Measurements from ENCODE around the gene PTTG1. TPM values are rescaled to one million over a fixed set of nuclear protein-coding genes. Genes with fewer than 3 reads are reported as not detected.
"Not testable (repeated sequence)": the region's sequence is repeated elsewhere in the genome, so short reads cannot be mapped to it uniquely, and the experiment has no call there.

PTTG1 gene
- total RNA-seq, 4 donors from 2014 or later = 31.7 to 98.9 (median 49.9) TPM

DNA sequence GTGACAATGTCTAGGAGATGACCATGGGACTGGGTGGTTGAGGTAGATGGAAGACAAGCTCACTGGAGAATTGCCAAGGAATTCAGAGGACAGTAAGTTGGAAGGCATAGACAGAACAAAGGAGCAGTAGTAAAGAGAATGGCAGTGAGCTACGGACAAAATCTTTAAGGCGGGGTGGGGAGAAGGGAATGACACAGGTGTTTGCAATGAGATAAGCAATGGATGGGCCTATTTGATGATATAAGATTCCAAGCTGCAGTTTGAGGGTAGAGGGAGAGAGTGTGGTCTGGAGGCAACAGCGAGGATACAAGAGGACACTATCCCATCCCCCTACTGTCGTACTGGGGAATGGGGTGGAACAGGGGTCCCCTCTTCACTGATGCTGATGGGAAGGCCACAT, 14.4 kb downstream of the PTTG1 start:
- H3K27me3 ChIP-seq = no peaks in the 10 kb centered on the region
- TF ChIP-seq POLR2A (IDR thresholded peaks at IDR 0.05) = no peak
- TF ChIP-seq EP300 (IDR thresholded peaks at IDR 0.05) = no peak
- TF ChIP-seq POLR2AphosphoS5 (IDR thresholded peaks at IDR 0.05) = no peak
- TF ChIP-seq, protein P1, sequence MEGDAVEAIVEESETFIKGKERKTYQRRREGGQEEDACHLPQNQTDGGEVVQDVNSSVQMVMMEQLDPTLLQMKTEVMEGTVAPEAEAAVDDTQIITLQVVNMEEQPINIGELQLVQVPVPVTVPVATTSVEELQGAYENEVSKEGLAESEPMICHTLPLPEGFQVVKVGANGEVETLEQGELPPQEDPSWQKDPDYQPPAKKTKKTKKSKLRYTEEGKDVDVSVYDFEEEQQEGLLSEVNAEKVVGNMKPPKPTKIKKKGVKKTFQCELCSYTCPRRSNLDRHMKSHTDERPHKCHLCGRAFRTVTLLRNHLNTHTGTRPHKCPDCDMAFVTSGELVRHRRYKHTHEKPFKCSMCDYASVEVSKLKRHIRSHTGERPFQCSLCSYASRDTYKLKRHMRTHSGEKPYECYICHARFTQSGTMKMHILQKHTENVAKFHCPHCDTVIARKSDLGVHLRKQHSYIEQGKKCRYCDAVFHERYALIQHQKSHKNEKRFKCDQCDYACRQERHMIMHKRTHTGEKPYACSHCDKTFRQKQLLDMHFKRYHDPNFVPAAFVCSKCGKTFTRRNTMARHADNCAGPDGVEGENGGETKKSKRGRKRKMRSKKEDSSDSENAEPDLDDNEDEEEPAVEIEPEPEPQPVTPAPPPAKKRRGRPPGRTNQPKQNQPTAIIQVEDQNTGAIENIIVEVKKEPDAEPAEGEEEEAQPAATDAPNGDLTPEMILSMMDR (IDR thresholded peaks at IDR 0.05) = no peak
- WGBS = 88% methylated on average over 4 of the region's 4 CpGs

DNA sequence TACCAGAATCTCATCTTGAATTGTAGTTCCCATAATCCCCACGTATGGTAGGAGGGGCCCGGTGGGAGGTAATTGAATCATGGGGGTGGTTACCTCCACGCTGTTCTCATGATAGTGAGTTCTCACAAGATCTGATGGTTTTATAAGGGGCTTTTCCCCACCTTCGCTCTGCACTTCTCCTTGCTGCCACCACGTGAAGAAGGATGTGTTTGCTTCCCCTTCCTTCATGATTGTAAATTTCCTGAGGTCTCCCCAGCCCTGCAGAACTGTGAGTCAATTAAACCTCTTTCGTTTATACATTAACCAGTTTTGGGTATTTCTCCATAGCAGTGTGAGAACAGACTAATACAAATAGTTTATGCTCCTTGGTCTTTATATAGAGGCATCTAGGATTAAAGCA, 15.0 kb downstream of the PTTG1 start:
- not testable (repeated sequence) for H3K27me3 ChIP-seq; H3K4me3 ChIP-seq; H3K36me3 ChIP-seq; H3K27ac ChIP-seq; H3K9me3 ChIP-seq; DNase-seq (ENCODE audit: low spot score in 2 of 2)
- peaks cover 15% of the 10 kb centered on the region for H3K4me1 ChIP-seq
- 61% methylated on average over 6 of the region's 6 CpGs for WGBS

More for the DNA sequence above, 14.4 kb downstream of the PTTG1 start:
- Histone ChIP-seq H3K9me3 (no peaks in the 10 kb centered on the region), H3K4me3 (no peak overlapping the region), H3K36me3 (no peaks in the 10 kb centered on the region), H3K4me1 (peaks cover 15% of the 10 kb centered on the region), H3K27ac (no peak overlapping the region)
- no peak for DNase-seq (ENCODE audit: low spot score in 2 of 2)

DNA sequence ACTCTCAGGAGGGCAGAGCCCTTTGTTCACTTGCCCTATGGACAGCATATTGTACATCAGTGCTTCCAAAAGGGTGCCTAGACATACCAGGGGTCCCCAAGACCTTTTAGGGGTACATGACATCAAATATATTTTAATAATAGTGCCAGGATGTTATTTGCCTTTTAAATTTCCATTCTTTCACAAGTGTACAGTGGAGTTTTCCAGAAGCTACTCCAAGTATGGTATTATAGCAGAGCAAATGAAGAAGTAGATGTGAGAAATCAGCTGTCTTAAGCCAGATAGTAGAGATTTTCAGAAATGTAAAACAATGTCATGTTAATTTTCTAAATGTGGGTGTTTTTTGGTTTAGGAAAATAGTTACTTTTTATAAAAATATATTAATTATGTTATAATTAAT, 15.6 kb downstream of the PTTG1 start:
- no peak for DNase-seq (ENCODE audit: low spot score in 2 of 2)
- Histone ChIP-seq H3K36me3 (no peaks in the 10 kb centered on the region), H3K27ac (no peak overlapping the region)

DNA sequence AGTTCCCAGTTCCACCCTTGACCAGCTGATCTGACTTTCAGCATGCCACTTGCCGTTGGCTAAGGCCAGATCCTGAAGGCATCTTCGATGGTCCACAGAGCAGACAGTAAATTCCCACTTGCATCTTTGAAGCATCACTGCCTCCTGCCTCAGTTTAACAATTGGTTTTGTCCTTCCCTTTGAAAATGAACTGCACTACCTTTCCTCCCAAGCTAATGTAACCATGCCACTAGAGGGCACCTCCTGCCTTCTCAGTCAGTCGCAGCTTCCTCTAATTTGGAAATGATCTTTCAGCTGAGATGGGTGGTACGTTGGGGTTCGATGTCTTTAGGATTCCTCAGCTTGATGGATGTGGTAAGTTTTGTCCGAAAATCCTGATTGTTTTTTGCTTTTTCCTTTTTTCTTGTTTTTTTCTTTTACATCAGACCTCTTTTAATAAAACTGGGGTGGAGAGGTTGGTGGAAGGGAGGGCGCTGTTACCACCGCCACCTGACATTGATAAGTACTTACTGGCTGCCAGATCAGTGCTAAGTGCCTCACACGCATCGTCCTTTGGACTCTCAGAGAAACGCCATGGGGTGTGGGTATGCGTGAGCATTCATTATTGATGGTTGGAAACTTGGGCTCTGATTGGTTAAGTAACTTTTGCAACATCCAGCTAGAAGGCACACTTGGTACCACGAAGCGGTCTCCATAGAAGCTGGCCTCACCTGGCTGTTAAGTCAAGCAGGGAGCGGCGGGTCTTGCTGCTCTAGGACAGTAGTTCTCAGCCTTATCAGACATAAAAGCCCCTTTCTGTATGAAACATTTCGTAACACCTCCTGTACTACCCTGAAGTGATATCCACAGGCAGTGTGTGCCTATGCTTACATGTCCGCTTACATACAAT, 16.9 kb downstream of the PTTG1 start:
- 3% methylated on average over 18 of the region's 18 CpGs for WGBS
- TF ChIP-seq POLR2AphosphoS5 (IDR thresholded peaks at IDR 0.05) (no peak), EP300 (IDR thresholded peaks at IDR 0.05) (no peak)
- TF ChIP-seq, protein P1 (IDR thresholded peaks at IDR 0.05) = peak; percentile 41 to 63
- no peak for DNase-seq (ENCODE audit: low spot score in 2 of 2)
- no peak overlapping the region for H3K27ac ChIP-seq
- no peaks in the 10 kb centered on the region for H3K9me3 ChIP-seq
- peak overlapping the region; percentile 45 for H3K4me3 ChIP-seq
- no peaks in the 10 kb centered on the region for H3K36me3 ChIP-seq
- peaks cover 15% of the 10 kb centered on the region for H3K4me1 ChIP-seq
- no peaks in the 10 kb centered on the region for H3K27me3 ChIP-seq

More for the DNA sequence above, 15.6 kb downstream of the PTTG1 start:
- Histone ChIP-seq H3K27me3 (no peaks in the 10 kb centered on the region), H3K4me3 (no peak overlapping the region), H3K4me1 (peaks cover 15% of the 10 kb centered on the region), H3K9me3 (no peaks in the 10 kb centered on the region)
- no peak for TF ChIP-seq POLR2AphosphoS5 (IDR thresholded peaks at IDR 0.05)
- TF ChIP-seq, protein P1 (IDR thresholded peaks at IDR 0.05) = no peak
- TF ChIP-seq POLR2A (IDR thresholded peaks at IDR 0.05) = no peak
- no peak for TF ChIP-seq EP300 (IDR thresholded peaks at IDR 0.05)

DNA sequence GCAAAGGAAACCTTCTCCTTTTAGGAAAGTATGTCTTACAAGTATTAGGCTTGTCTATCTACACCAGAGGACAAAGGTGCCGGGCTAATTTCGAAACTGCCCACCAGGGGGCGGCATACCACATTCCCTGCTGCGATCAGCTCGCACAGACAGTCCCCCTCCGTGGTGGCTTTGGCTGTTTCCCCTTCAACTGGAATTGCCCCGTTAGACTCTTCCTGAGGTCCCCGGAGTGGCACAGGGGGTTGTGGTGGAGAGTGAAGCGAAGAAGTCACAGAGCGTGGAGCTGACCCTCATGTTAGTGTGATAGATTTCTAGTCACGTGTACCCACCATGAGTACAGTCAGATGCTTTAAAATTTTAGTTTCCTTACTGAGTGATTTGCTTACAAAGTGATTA, 17.5 kb downstream of the PTTG1 start:
- Histone ChIP-seq H3K4me3 (peak overlapping the region; percentile 45), H3K4me1 (peaks cover 11% of the 10 kb centered on the region), H3K9me3 (no peaks in the 10 kb centered on the region), H3K27me3 (no peaks in the 10 kb centered on the region), H3K27ac (no peak overlapping the region), H3K36me3 (no peaks in the 10 kb centered on the region)
- TF ChIP-seq, protein P1 (IDR thresholded peaks at IDR 0.05) = peak; percentile 71 to 88
- TF ChIP-seq POLR2AphosphoS5 (IDR thresholded peaks at IDR 0.05) = no peak
- TF ChIP-seq POLR2A (IDR thresholded peaks at IDR 0.05) = no peak
- peak; percentile 92 to 93 for DNase-seq (ENCODE audit: low spot score in 2 of 2)
- WGBS = under 1% methylated on average over 11 of the region's 11 CpGs
